Measurements from ENCODE around the gene MECP2.
"Not testable (repeated sequence)": the region's sequence is repeated elsewhere in the genome, so short reads cannot be mapped to it uniquely, and the experiment has no call there.

MECP2 gene

GRCh38 chrX:153994398-153994797 is 103.1 kb downstream of the MECP2 start:
- not testable (repeated sequence) for H3K27me3 ChIP-seq (ENCODE audit: low read depth, low read length); H3K4me3 ChIP-seq (ENCODE audit: low read depth in 1 of 2, low read length in 2 of 2); H3K4me1 ChIP-seq (ENCODE audit: control insufficient read depth in 1 of 2, insufficient read depth in 2 of 2, low read length in 2 of 2); H3K27ac ChIP-seq (ENCODE audit: low read length); H3K36me3 ChIP-seq (ENCODE audit: control insufficient read depth in 1 of 2, insufficient read depth in 2 of 2, low read length in 2 of 2); H3K9me3 ChIP-seq (ENCODE audit: control insufficient read depth in 1 of 2, low read length in 2 of 2)

- Histone ChIP-seq H3K27me3 (ENCODE audit: low read depth, low read length) (no peaks in the 10 kb centered on the region), H3K36me3 (ENCODE audit: control insufficient read depth in 1 of 2, insufficient read depth in 2 of 2, low read length in 2 of 2) (no peaks in the 10 kb centered on the region), H3K4me3 (ENCODE audit: low read depth in 1 of 2, low read length in 2 of 2) (no peak overlapping the region), H3K9me3 (ENCODE audit: control insufficient read depth in 1 of 2, low read length in 2 of 2) (no peaks in the 10 kb centered on the region), H3K27ac (ENCODE audit: low read length) (no peak overlapping the region), H3K4me1 (ENCODE audit: control insufficient read depth in 1 of 2, insufficient read depth in 2 of 2, low read length in 2 of 2) (no peaks in the 10 kb centered on the region)
Measured at GRCh38 chrX:153993978-153994377, 103.5 kb downstream of the MECP2 start.

GRCh38 chrX:153993079-153993478 is 104.4 kb downstream of the MECP2 start:
- no peak overlapping the region for H3K27ac ChIP-seq (ENCODE audit: low read length)
- H3K4me1 ChIP-seq (ENCODE audit: control insufficient read depth in 1 of 2, insufficient read depth in 2 of 2, low read length in 2 of 2): no peaks in the 10 kb centered on the region
- no peaks in the 10 kb centered on the region for H3K9me3 ChIP-seq (ENCODE audit: control insufficient read depth in 1 of 2, low read length in 2 of 2)
- no peaks in the 10 kb centered on the region for H3K36me3 ChIP-seq (ENCODE audit: control insufficient read depth in 1 of 2, insufficient read depth in 2 of 2, low read length in 2 of 2)
- no peak overlapping the region for H3K4me3 ChIP-seq (ENCODE audit: low read depth in 1 of 2, low read length in 2 of 2)
- no peaks in the 10 kb centered on the region for H3K27me3 ChIP-seq (ENCODE audit: low read depth, low read length)

- Histone ChIP-seq H3K4me1 (ENCODE audit: control insufficient read depth in 1 of 2, insufficient read depth in 2 of 2, low read length in 2 of 2) (no peaks in the 10 kb centered on the region), H3K9me3 (ENCODE audit: control insufficient read depth in 1 of 2, low read length in 2 of 2) (no peaks in the 10 kb centered on the region), H3K27ac (ENCODE audit: low read length) (no peak overlapping the region), H3K4me3 (ENCODE audit: low read depth in 1 of 2, low read length in 2 of 2) (no peak overlapping the region), H3K27me3 (ENCODE audit: low read depth, low read length) (no peaks in the 10 kb centered on the region), H3K36me3 (ENCODE audit: control insufficient read depth in 1 of 2, insufficient read depth in 2 of 2, low read length in 2 of 2) (no peaks in the 10 kb centered on the region)
Measured at GRCh38 chrX:153992180-153992579, 105.3 kb downstream of the MECP2 start.

- Histone ChIP-seq H3K4me1 (ENCODE audit: control insufficient read depth in 1 of 2, insufficient read depth in 2 of 2, low read length in 2 of 2) (no peaks in the 10 kb centered on the region), H3K36me3 (ENCODE audit: control insufficient read depth in 1 of 2, insufficient read depth in 2 of 2, low read length in 2 of 2) (no peaks in the 10 kb centered on the region), H3K9me3 (ENCODE audit: control insufficient read depth in 1 of 2, low read length in 2 of 2) (no peaks in the 10 kb centered on the region), H3K27me3 (ENCODE audit: low read depth, low read length) (no peaks in the 10 kb centered on the region), H3K4me3 (ENCODE audit: low read depth in 1 of 2, low read length in 2 of 2) (no peak overlapping the region), H3K27ac (ENCODE audit: low read length) (no peak overlapping the region)
Measured at GRCh38 chrX:153991013-153991580, 106.4 kb downstream of the MECP2 start.

- H3K27ac ChIP-seq (ENCODE audit: low read length): no peak overlapping the region
- no peaks in the 10 kb centered on the region for H3K9me3 ChIP-seq (ENCODE audit: control insufficient read depth in 1 of 2, low read length in 2 of 2)
- no peaks in the 10 kb centered on the region for H3K36me3 ChIP-seq (ENCODE audit: control insufficient read depth in 1 of 2, insufficient read depth in 2 of 2, low read length in 2 of 2)
- no peaks in the 10 kb centered on the region for H3K27me3 ChIP-seq (ENCODE audit: low read depth, low read length)
- H3K4me3 ChIP-seq (ENCODE audit: low read depth in 1 of 2, low read length in 2 of 2): no peak overlapping the region
- H3K4me1 ChIP-seq (ENCODE audit: control insufficient read depth in 1 of 2, insufficient read depth in 2 of 2, low read length in 2 of 2): peaks cover 0 to under 1% of the 10 kb centered on the region in 2 donors
Measured at GRCh38 chrX:153989973-153990655, 107.4 kb downstream of the MECP2 start.

- H3K27ac ChIP-seq (ENCODE audit: low read length): no peak overlapping the region
- no peaks in the 10 kb centered on the region for H3K27me3 ChIP-seq (ENCODE audit: low read depth, low read length)
- no peak overlapping the region for H3K4me3 ChIP-seq (ENCODE audit: low read depth in 1 of 2, low read length in 2 of 2)
- H3K9me3 ChIP-seq (ENCODE audit: control insufficient read depth in 1 of 2, low read length in 2 of 2): no peaks in the 10 kb centered on the region
- peaks cover 4% of the 10 kb centered on the region in 2 donors for H3K4me1 ChIP-seq (ENCODE audit: control insufficient read depth in 1 of 2, insufficient read depth in 2 of 2, low read length in 2 of 2)
- no peaks in the 10 kb centered on the region for H3K36me3 ChIP-seq (ENCODE audit: control insufficient read depth in 1 of 2, insufficient read depth in 2 of 2, low read length in 2 of 2)
Measured at GRCh38 chrX:153988493-153988892, 109.0 kb downstream of the MECP2 start.

- Histone ChIP-seq H3K9me3 (ENCODE audit: control insufficient read depth in 1 of 2, low read length in 2 of 2) (no peaks in the 10 kb centered on the region), H3K27me3 (ENCODE audit: low read depth, low read length) (no peaks in the 10 kb centered on the region), H3K27ac (ENCODE audit: low read length) (peak overlapping the region; percentile 23), H3K4me1 (ENCODE audit: control insufficient read depth in 1 of 2, insufficient read depth in 2 of 2, low read length in 2 of 2) (peaks cover 4% of the 10 kb centered on the region in 2 donors), H3K36me3 (ENCODE audit: control insufficient read depth in 1 of 2, insufficient read depth in 2 of 2, low read length in 2 of 2) (no peaks in the 10 kb centered on the region), H3K4me3 (ENCODE audit: low read depth in 1 of 2, low read length in 2 of 2) (no peak overlapping the region)
Measured at GRCh38 chrX:153984351-153985178, 113.0 kb downstream of the MECP2 start.

GRCh38 chrX:153983321-153983801 is 114.2 kb downstream of the MECP2 start:
- H3K4me3 ChIP-seq (ENCODE audit: low read depth in 1 of 2, low read length in 2 of 2): no peak overlapping the region
- no peaks in the 10 kb centered on the region for H3K36me3 ChIP-seq (ENCODE audit: control insufficient read depth in 1 of 2, insufficient read depth in 2 of 2, low read length in 2 of 2)
- no peaks in the 10 kb centered on the region for H3K27me3 ChIP-seq (ENCODE audit: low read depth, low read length)
- peaks cover 4% of the 10 kb centered on the region in 2 donors for H3K4me1 ChIP-seq (ENCODE audit: control insufficient read depth in 1 of 2, insufficient read depth in 2 of 2, low read length in 2 of 2)
- no peak overlapping the region for H3K27ac ChIP-seq (ENCODE audit: low read length)
- no peaks in the 10 kb centered on the region for H3K9me3 ChIP-seq (ENCODE audit: control insufficient read depth in 1 of 2, low read length in 2 of 2)

GRCh38 chrX:153981771-153982533 is 115.6 kb downstream of the MECP2 start:
- Histone ChIP-seq H3K27me3 (ENCODE audit: low read depth, low read length) (no peaks in the 10 kb centered on the region), H3K4me3 (ENCODE audit: low read depth in 1 of 2, low read length in 2 of 2) (no peak overlapping the region), H3K4me1 (ENCODE audit: control insufficient read depth in 1 of 2, insufficient read depth in 2 of 2, low read length in 2 of 2) (peaks cover 4% of the 10 kb centered on the region in 2 donors), H3K9me3 (ENCODE audit: control insufficient read depth in 1 of 2, low read length in 2 of 2) (no peaks in the 10 kb centered on the region), H3K36me3 (ENCODE audit: control insufficient read depth in 1 of 2, insufficient read depth in 2 of 2, low read length in 2 of 2) (no peaks in the 10 kb centered on the region), H3K27ac (ENCODE audit: low read length) (no peak overlapping the region)

- no peaks in the 10 kb centered on the region for H3K9me3 ChIP-seq (ENCODE audit: control insufficient read depth in 1 of 2, low read length in 2 of 2)
- peaks cover 4% of the 10 kb centered on the region in 2 donors for H3K4me1 ChIP-seq (ENCODE audit: control insufficient read depth in 1 of 2, insufficient read depth in 2 of 2, low read length in 2 of 2)
- H3K4me3 ChIP-seq (ENCODE audit: low read depth in 1 of 2, low read length in 2 of 2): no peak overlapping the region
- no peaks in the 10 kb centered on the region for H3K27me3 ChIP-seq (ENCODE audit: low read depth, low read length)
- no peaks in the 10 kb centered on the region for H3K36me3 ChIP-seq (ENCODE audit: control insufficient read depth in 1 of 2, insufficient read depth in 2 of 2, low read length in 2 of 2)
- H3K27ac ChIP-seq (ENCODE audit: low read length): no peak overlapping the region
Measured at GRCh38 chrX:153981231-153981630, 116.3 kb downstream of the MECP2 start.

Measured in muscle layer of duodenum (tissue), 2 donors.